IMR-90 (cell line): Measurements from ENCODE around the gene ASB9.

ENCODE experiments used
- CEBPB ChIP-seq: IDR thresholded peaks from 2 replicates; pipeline ENCODE4 v1.6.1; 2012; ENCODE audit warnings: low read depth, low read length, improper control_type of control experiment
- TF ChIP-seq, protein P1 (sequence below): conservative IDR thresholded peaks from 2 replicates; pipeline ENCODE4 v1.5.1; 2012; ENCODE audit warnings: mild to moderate bottlenecking, low read depth, low read length, improper control_type of control experiment

DNA sequence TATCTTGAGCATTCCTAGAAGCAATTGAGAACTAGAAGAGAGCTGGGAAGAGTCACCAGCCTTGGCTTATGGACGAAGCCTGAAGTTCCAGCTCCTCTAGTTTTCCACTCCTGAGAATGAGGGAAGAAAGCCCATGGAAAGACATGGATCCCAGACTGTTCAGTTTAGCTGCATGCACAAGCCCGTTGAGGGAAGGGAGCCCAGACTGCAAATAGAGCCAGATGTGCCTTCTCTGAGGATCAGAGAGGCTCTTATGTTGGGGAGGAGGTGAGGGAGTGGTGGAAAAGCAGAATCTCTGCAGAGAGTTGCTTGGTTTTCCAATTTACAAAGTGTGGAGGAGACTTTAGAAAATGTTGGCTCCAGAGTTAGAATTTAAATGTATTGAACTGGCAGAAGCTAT lies 69.0 kb downstream of the ASB9 start:
- no peak for TF ChIP-seq CEBPB
- TF ChIP-seq, protein P1, sequence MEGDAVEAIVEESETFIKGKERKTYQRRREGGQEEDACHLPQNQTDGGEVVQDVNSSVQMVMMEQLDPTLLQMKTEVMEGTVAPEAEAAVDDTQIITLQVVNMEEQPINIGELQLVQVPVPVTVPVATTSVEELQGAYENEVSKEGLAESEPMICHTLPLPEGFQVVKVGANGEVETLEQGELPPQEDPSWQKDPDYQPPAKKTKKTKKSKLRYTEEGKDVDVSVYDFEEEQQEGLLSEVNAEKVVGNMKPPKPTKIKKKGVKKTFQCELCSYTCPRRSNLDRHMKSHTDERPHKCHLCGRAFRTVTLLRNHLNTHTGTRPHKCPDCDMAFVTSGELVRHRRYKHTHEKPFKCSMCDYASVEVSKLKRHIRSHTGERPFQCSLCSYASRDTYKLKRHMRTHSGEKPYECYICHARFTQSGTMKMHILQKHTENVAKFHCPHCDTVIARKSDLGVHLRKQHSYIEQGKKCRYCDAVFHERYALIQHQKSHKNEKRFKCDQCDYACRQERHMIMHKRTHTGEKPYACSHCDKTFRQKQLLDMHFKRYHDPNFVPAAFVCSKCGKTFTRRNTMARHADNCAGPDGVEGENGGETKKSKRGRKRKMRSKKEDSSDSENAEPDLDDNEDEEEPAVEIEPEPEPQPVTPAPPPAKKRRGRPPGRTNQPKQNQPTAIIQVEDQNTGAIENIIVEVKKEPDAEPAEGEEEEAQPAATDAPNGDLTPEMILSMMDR, result no peak
